GM12864 (cell line): ENCODE measurements around the gene EVL.

ENCODE experiments used
- DNase-seq: peaks from one replicate; pipeline ENCODE4 v3.0.0-alpha.2; 2011; ENCODE audit warnings: low read depth
- H3K4me3 ChIP-seq: 2 replicates; pipeline ENCODE4 v1.5.1; 2011; ENCODE audit warnings: mild to moderate bottlenecking, low read depth, low read length, control low read depth
- CTCF ChIP-seq: IDR thresholded peaks from 2 replicates; pipeline ENCODE4 v1.5.1; 2011; ENCODE audit warnings: low read depth, mild to moderate bottlenecking, moderate library complexity, low read length, control low read depth, inconsistent platforms; ENCODE audit errors: missing control alignments

The EVL gene

GRCh38 chr14:100048786-100049185 is 16.4 kb upstream of the EVL start:
- no peak overlapping the region for H3K4me3 ChIP-seq
- DNase-seq: no peak
- no peak for TF ChIP-seq CTCF

- H3K4me3 ChIP-seq: no peak overlapping the region
- TF ChIP-seq CTCF: no peak
- no peak for DNase-seq
Measured at GRCh38 chr14:100049220-100049619, 16.0 kb upstream of the EVL start.

- DNase-seq: no peak
- TF ChIP-seq CTCF: no peak
- H3K4me3 ChIP-seq: no peak overlapping the region
Measured at GRCh38 chr14:100051103-100051502, 14.1 kb upstream of the EVL start.

- no peak overlapping the region for H3K4me3 ChIP-seq
- no peak for TF ChIP-seq CTCF
- DNase-seq: no peak
Measured at GRCh38 chr14:100051543-100051942, 13.7 kb upstream of the EVL start.

GRCh38 chr14:100052819-100053218 is 12.4 kb upstream of the EVL start:
- H3K4me3 ChIP-seq: no peak overlapping the region
- TF ChIP-seq CTCF: no peak
- DNase-seq: no peak

- no peak overlapping the region for H3K4me3 ChIP-seq
- no peak for TF ChIP-seq CTCF
- DNase-seq: no peak
Measured at GRCh38 chr14:100054316-100055075, 10.7 kb upstream of the EVL start.

GRCh38 chr14:100056431-100056830 is 8.8 kb upstream of the EVL start:
- no peak overlapping the region for H3K4me3 ChIP-seq
- no peak for TF ChIP-seq CTCF

More at GRCh38 chr14:100056431-100056830, 8.8 kb upstream of the EVL start:
- no peak for DNase-seq
